GDM1 (cell line): Measurements from ENCODE around the gene STXBP2.
A peak's percentile ranks its signal among the peaks of the same experiment; 100 is the strongest.

ENCODE experiments used
- DNase-seq: peaks from one replicate; lab custom pipeline; 2025; lab: John Stamatoyannopoulos, UW

Gene STXBP2

GRCh38 chr19:7679771-7680605 lies 43.1 kb downstream of the STXBP2 start:
- DNase-seq: no peak

- peak; percentile 88 for DNase-seq
Observed at GRCh38 chr19:7680606-7681339, 43.9 kb downstream of the STXBP2 start, which contains the start of gene TRAPPC5. Gene TRAPPC5 (plus strand): TSS chr19:7680833. CDS start chr19:7682254, 1,421 bp downstream.

GRCh38 chr19:7681340-7682174 lies 44.6 kb downstream of the STXBP2 start:
- peak; percentile 75 for DNase-seq

GRCh38 chr19:7682175-7682855 lies 45.4 kb downstream of the STXBP2 start:
- no peak for DNase-seq

- no peak for DNase-seq
Observed at GRCh38 chr19:7685546-7686445, 48.9 kb downstream of the STXBP2 start.

- no peak for DNase-seq
Observed at GRCh38 chr19:7687177-7687576, 50.3 kb downstream of the STXBP2 start.

- no peak for DNase-seq
Observed at GRCh38 chr19:7689165-7689564, 52.3 kb downstream of the STXBP2 start.

- no peak for DNase-seq
Observed at GRCh38 chr19:7690779-7691258, 53.9 kb downstream of the STXBP2 start.

- no peak for DNase-seq
Observed at GRCh38 chr19:7691497-7691896, 54.6 kb downstream of the STXBP2 start.

GRCh38 chr19:7692417-7693088 lies 55.6 kb downstream of the STXBP2 start:
- no peak for DNase-seq

- DNase-seq: no peak
Observed at GRCh38 chr19:7694499-7694898, 57.6 kb downstream of the STXBP2 start.
